ENCODE measurements around the gene RFPL1. TPM values are rescaled to one million over a fixed set of nuclear protein-coding genes. Genes with fewer than 3 reads are reported as not detected.

Gene RFPL1
- total RNA-seq, 4 donors from 2014 or later: not detected

GRCh38 chr22:29478326-29479276 is 40.2 kb downstream of the RFPL1 start:
- Histone ChIP-seq H3K9me3 (no peaks in the 10 kb centered on the region), H3K36me3 (no peaks in the 10 kb centered on the region), H3K4me3 (no peak overlapping the region), H3K4me1 (peaks cover 0 to 13% of the 10 kb centered on the region in 2 donors), H3K27me3 (peaks cover 13 to 30% of the 10 kb centered on the region in 2 donors), H3K27ac (no peak overlapping the region)
- intact Hi-C loops (cut with DNase I; ENCODE audit: low total_unique reads): no loop called here
- TF ChIP-seq POLR2A (IDR thresholded peaks at IDR 0.05) (no peak), CTCF (IDR thresholded peaks at IDR 0.05) (no peak)
- DNase-seq: no peak

GRCh38 chr22:29479417-29480261 is 41.3 kb downstream of the RFPL1 start, which contains the start of gene NEFH:
Gene NEFH, plus strand, starts transcription at chr22:29480218. Its CDS starts 45 bp downstream, at chr22:29480263.
- Histone ChIP-seq H3K4me1 (peaks cover 0 to 13% of the 10 kb centered on the region in 2 donors), H3K27ac (no peak within 1 kb of the TSS), H3K27me3 (peaks cover 13 to 30% of the 10 kb centered on the region in 2 donors), H3K9me3 (no peaks in the 10 kb centered on the region), H3K4me3 (peak within 1 kb of the TSS in 1 of 2 donors; percentile 26), H3K36me3 (no peaks in the 10 kb centered on the region)
- intact Hi-C loops (cut with DNase I; ENCODE audit: low total_unique reads): no loop called here
- TF ChIP-seq CTCF (IDR thresholded peaks at IDR 0.05): no peak
- TF ChIP-seq POLR2A (IDR thresholded peaks at IDR 0.05): no peak
- DNase-seq: no peak

GRCh38 chr22:29480262-29480511 is 41.8 kb downstream of the RFPL1 start:
- TF ChIP-seq CTCF (IDR thresholded peaks at IDR 0.05) (no peak), POLR2A (IDR thresholded peaks at IDR 0.05) (no peak)
- Histone ChIP-seq H3K4me3 (peak overlapping the region in 1 of 2 donors; percentile 26), H3K27ac (no peak overlapping the region), H3K4me1 (peaks cover 0 to 13% of the 10 kb centered on the region in 2 donors), H3K9me3 (no peaks in the 10 kb centered on the region), H3K36me3 (no peaks in the 10 kb centered on the region), H3K27me3 (peaks cover 13 to 30% of the 10 kb centered on the region in 2 donors)
- DNase-seq: no peak
- intact Hi-C loops (cut with DNase I; ENCODE audit: low total_unique reads): no loop called here

- no peak for TF ChIP-seq POLR2A (IDR thresholded peaks at IDR 0.05)
- no peak for TF ChIP-seq CTCF (IDR thresholded peaks at IDR 0.05)
- Histone ChIP-seq H3K27ac (no peak overlapping the region), H3K27me3 (peaks cover 13 to 30% of the 10 kb centered on the region in 2 donors), H3K36me3 (no peaks in the 10 kb centered on the region), H3K4me1 (peaks cover 0 to 13% of the 10 kb centered on the region in 2 donors), H3K4me3 (peak overlapping the region in 1 of 2 donors; percentile 26), H3K9me3 (no peaks in the 10 kb centered on the region)
- intact Hi-C loops (cut with DNase I; ENCODE audit: low total_unique reads): no loop called here
- no peak for DNase-seq
Measured at GRCh38 chr22:29480512-29481264, 42.3 kb downstream of the RFPL1 start.

Data from uterus (tissue), 4 donors.